ENCODE measurements around the gene SFMBT2.

Gene SFMBT2

GRCh38 chr10:7385114-7385513 lies 25.7 kb downstream of the SFMBT2 start:
- Mint-ChIP-seq H3K36me3 (ENCODE audit: low read depth) (peaks cover 18% of the 10 kb centered on the region), H3K4me1 (no peaks in the 10 kb centered on the region), H3K9me3 (no peaks in the 10 kb centered on the region), H3K4me3 (no peak overlapping the region), H3K27ac (no peak overlapping the region), H3K27me3 (ENCODE audit: low read depth) (peaks cover 4% of the 10 kb centered on the region)
- no peak for TF ChIP-seq CTCF (IDR thresholded peaks at IDR 0.05; ENCODE audit: unreplicated experiment in 3 of 3)

- Mint-ChIP-seq H3K4me3 (no peak overlapping the region), H3K9me3 (no peaks in the 10 kb centered on the region), H3K27me3 (ENCODE audit: low read depth) (peaks cover 4% of the 10 kb centered on the region), H3K36me3 (ENCODE audit: low read depth) (peaks cover 30% of the 10 kb centered on the region), H3K27ac (no peak overlapping the region), H3K4me1 (no peaks in the 10 kb centered on the region)
- TF ChIP-seq CTCF (IDR thresholded peaks at IDR 0.05; ENCODE audit: unreplicated experiment in 3 of 3), result no peak
Observed at GRCh38 chr10:7383442-7383841, 27.4 kb downstream of the SFMBT2 start.

GRCh38 chr10:7380704-7381241 lies 30.1 kb downstream of the SFMBT2 start:
- no peak overlapping the region for H3K27ac Mint-ChIP-seq
- H3K27me3 Mint-ChIP-seq (ENCODE audit: low read depth), result peaks cover 1% of the 10 kb centered on the region
- peaks cover 4% of the 10 kb centered on the region for H3K4me1 Mint-ChIP-seq
- no peaks in the 10 kb centered on the region for H3K9me3 Mint-ChIP-seq
- TF ChIP-seq CTCF (IDR thresholded peaks at IDR 0.05; ENCODE audit: unreplicated experiment in 3 of 3), result no peak
- H3K36me3 Mint-ChIP-seq (ENCODE audit: low read depth), result peaks cover 47% of the 10 kb centered on the region
- no peak overlapping the region for H3K4me3 Mint-ChIP-seq

- no peak overlapping the region for H3K4me3 Mint-ChIP-seq
- H3K27me3 Mint-ChIP-seq (ENCODE audit: low read depth), result no peaks in the 10 kb centered on the region
- no peak for TF ChIP-seq CTCF (IDR thresholded peaks at IDR 0.05; ENCODE audit: unreplicated experiment in 3 of 3)
- H3K27ac Mint-ChIP-seq, result no peak overlapping the region
- H3K36me3 Mint-ChIP-seq (ENCODE audit: low read depth), result peaks cover 62% of the 10 kb centered on the region
- H3K9me3 Mint-ChIP-seq, result no peaks in the 10 kb centered on the region
- H3K4me1 Mint-ChIP-seq, result peaks cover 15% of the 10 kb centered on the region
Observed at GRCh38 chr10:7378602-7379403, 32.0 kb downstream of the SFMBT2 start.

GRCh38 chr10:7377614-7378248 lies 33.1 kb downstream of the SFMBT2 start:
- peaks cover 6% of the 10 kb centered on the region for H3K9me3 Mint-ChIP-seq
- peaks cover 15% of the 10 kb centered on the region for H3K4me1 Mint-ChIP-seq
- no peak overlapping the region for H3K4me3 Mint-ChIP-seq
- peaks cover 73% of the 10 kb centered on the region for H3K36me3 Mint-ChIP-seq (ENCODE audit: low read depth)
- no peaks in the 10 kb centered on the region for H3K27me3 Mint-ChIP-seq (ENCODE audit: low read depth)
- H3K27ac Mint-ChIP-seq, result no peak overlapping the region
- TF ChIP-seq CTCF (IDR thresholded peaks at IDR 0.05; ENCODE audit: unreplicated experiment in 3 of 3), result no peak
